Astrocyte of the cerebellum (primary cell): ENCODE results near the gene HLA-E.

Source experiments
- DNase-seq: peaks from one replicate; pipeline ENCODE4 v3.0.0-alpha.2; 2011; ENCODE audit warnings: low read depth
- H3K4me3 ChIP-seq: 2 replicates; pipeline ENCODE4 v1.5.1; 2011; ENCODE audit warnings: mild to moderate bottlenecking, low read depth, low read length, moderate library complexity
- CTCF ChIP-seq: IDR thresholded peaks from 2 replicates; pipeline ENCODE4 v1.5.1; 2012; ENCODE audit warnings: low read length, low read depth, moderate library complexity, mild to moderate bottlenecking; ENCODE audit errors: missing control alignments
- in situ Hi-C: cut with HindIII; loops from 2 replicates; pipeline ENCODE4 v1.10.0; 2017; ENCODE audit warnings: low sequenced_read_pairs

HLA-E gene

DNA sequence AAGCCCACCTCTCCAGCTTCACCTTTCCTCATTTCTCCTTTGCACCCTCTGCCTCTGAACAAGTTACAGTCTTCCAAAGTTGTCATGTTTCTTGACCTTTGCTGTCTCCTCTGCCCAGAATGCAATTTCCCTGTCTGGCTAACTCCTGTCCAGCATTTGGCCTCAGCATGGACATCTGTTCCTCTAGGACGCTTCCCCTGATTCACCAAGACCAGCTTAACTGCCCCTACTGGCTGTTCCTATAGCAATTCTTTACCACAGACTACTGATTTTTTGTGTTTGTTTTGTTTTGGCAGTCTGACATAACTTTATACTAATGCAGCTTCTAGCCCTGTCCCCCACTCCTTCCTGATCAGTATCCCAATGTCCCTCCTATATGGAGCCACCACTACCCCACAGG lies 53.6 kb downstream of the HLA-E start:
- no peak overlapping the region for H3K4me3 ChIP-seq
- DNase-seq, result no peak
- in situ Hi-C loops, result loop anchor here (5.0 to 10.0 kb wide), 2 partner anchors 56 to 78 kb away; partner anchors contain the start of gene HLA-E
- peak; percentile 16 for TF ChIP-seq CTCF
